Adrenal gland (tissue), 12 donors: Measurements from ENCODE around the gene LRRC8D. TPM values are rescaled to one million over a fixed set of nuclear protein-coding genes. Genes with fewer than 3 reads are reported as not detected.

Source experiments
- DNase-seq, 7 donors: peaks; one replicate each; pipeline ENCODE4 v3.0.0-alpha.2; 2019 to 2020
- H3K27ac ChIP-seq, 5 donors: fragments of 200-600 bp; sonication (generic) in 4 of 5; 1 replicate in 3 of 5; 2 replicates in 2 of 5; pipeline versions ENCODE4 v1.5.1 to v1.8.0; 2016 to 2020; ENCODE audit warnings: mild to moderate bottlenecking in 1 of 5
- H3K27me3 ChIP-seq: fragments of 200-600 bp; 2 replicates; pipeline ENCODE4 v1.8.0; 2021
- H3K36me3 ChIP-seq, 2 donors: fragments of 200-600 bp; replicated peaks in 1 of 2; 1 replicate in 1 of 2; 2 replicates in 1 of 2; pipeline versions ENCODE4 v1.5.1 to v1.8.0; 2018 to 2022
- H3K4me1 ChIP-seq, 2 donors: fragments of 200-600 bp; replicated peaks in 1 of 2; 1 replicate in 1 of 2; 2 replicates in 1 of 2; pipeline versions ENCODE4 v1.5.1 to v1.8.0; 2018 to 2021
- H3K4me3 ChIP-seq, 4 donors: fragments of 200-600 bp; sonication (generic) in 3 of 4; one replicate each; pipeline ENCODE4 v1.5.1; 2016 to 2018
- H3K9me3 ChIP-seq, 3 donors: fragments of 200-600 bp; sonication (generic) in 1 of 3; replicated peaks in 1 of 3; 1 replicate in 2 of 3; 2 replicates in 1 of 3; pipeline versions ENCODE4 v1.5.1 to v1.8.0; 2016 to 2021
- CTCF ChIP-seq, 6 experiments: fragments of 450-650 bp in 4 of 6; fragments of 200-600 bp in 2 of 6; sonication (generic) in 1 of 6; IDR thresholded peaks; 1 replicate in 5 of 6; 2 replicates in 1 of 6; pipeline versions ENCODE4 v1.5.1 to v1.8.0; 2016 to 2021; ENCODE audit warnings: antibody characterized with exemption in 6 of 6, mild to moderate bottlenecking in 2 of 6, moderate library complexity in 1 of 6
- POLR2A ChIP-seq, 2 donors: fragments of 450-650 bp; IDR thresholded peaks; one replicate each; pipeline ENCODE4 v1.6.1; 2017; ENCODE audit warnings: antibody characterized with exemption in 2 of 2, mild to moderate bottlenecking in 2 of 2, moderate library complexity in 1 of 2
- WGBS, 4 donors: extraction: QIAGEN DNeasy Blood & Tissue Kit in 2 of 4; methylation state at CpG; one replicate each; pipeline versions ENCODE4 v1.1.5 to v1.1.7; 2013 to 2017; 5-methylcytosine and 5-hydroxymethylcytosine counted together
- intact Hi-C, 2 donors: fragments of 100-400 bp; cut with DNase I; formaldehyde crosslinking; loops; one replicate each; pipeline versions ENCODE4 v1.14.1 to v1.15.0; 2022 to 2023
- polyA plus RNA-seq, 3 donors: library from polyadenylated mRNA; stranded (reverse); fragments of 200-250 nt in 2 of 3; fragments of 350-450 nt in 1 of 3; fragmentation: Illumina TruSeq in 1 of 3; extraction: RNeasy Lipid Tissue Mini Kit (QIAGEN cat#74804) in 1 of 3; gene quantifications; one replicate each; pipeline ENCODE4 v1.2.3, GENCODE V29; 2013 to 2014
- total RNA-seq, 9 donors: library from RNA; depleted of rRNA in 4 of 9; stranded (reverse); fragments of >200 nt in 4 of 9; fragments of 120-200 nt in 1 of 9; fragmentation: NEBNext Ultra II Directional in 1 of 9; extraction: Animal tissue kit (Norgen Biotek cat#: 25700) in 1 of 9; gene quantifications; one replicate each; pipeline versions ENCODE4 v1.1.0 to v1.2.4, GENCODE V29; 2013 to 2023
- donor health status: healthy with polysubstance abuse.
- donor health status: Bipolar disorder and iron deficiency.
- donor health status: DM: yes; HTN: yes; CAD: no.
- donor health status: DM: no; HTN: no; CAD: no.
- donor health status: DM: no; HTN: no; CAD: no.
- donor health status: DM: yes; HTN: yes; CAD: no.

The LRRC8D gene
- total and polyA plus RNA-seq, 12 donors: 13.9 to 79.8 (median 57.2) TPM

GRCh38 chr1:89883030-89883379 lies 62.2 kb downstream of the LRRC8D start:
- H3K27ac ChIP-seq: no peak overlapping the region
- no peak for TF ChIP-seq POLR2A (IDR thresholded peaks at IDR 0.05)
- TF ChIP-seq CTCF (IDR thresholded peaks at IDR 0.05): no peak
- no peaks in the 10 kb centered on the region for H3K9me3 ChIP-seq
- H3K27me3 ChIP-seq: no peaks in the 10 kb centered on the region
- WGBS, 4 donors: 95 to 98% (median 97%) methylated on average over 6 of the region's 6 CpGs
- intact Hi-C loops: no loop called here
- no peak for DNase-seq
- H3K4me3 ChIP-seq: no peak overlapping the region
- no peaks in the 10 kb centered on the region for H3K36me3 ChIP-seq
- no peaks in the 10 kb centered on the region for H3K4me1 ChIP-seq

GRCh38 chr1:89884718-89885596 lies 64.1 kb downstream of the LRRC8D start:
- Histone ChIP-seq H3K27ac (no peak overlapping the region), H3K9me3 (no peaks in the 10 kb centered on the region), H3K36me3 (no peaks in the 10 kb centered on the region), H3K4me3 (no peak overlapping the region), H3K4me1 (peaks cover 0 to 1% of the 10 kb centered on the region in 2 donors), H3K27me3 (no peaks in the 10 kb centered on the region)
- TF ChIP-seq POLR2A (IDR thresholded peaks at IDR 0.05) (no peak), CTCF (IDR thresholded peaks at IDR 0.05) (no peak)
- WGBS, 4 donors: 86 to 88% (median 86%) methylated on average over 6 of the region's 6 CpGs
- DNase-seq: no peak
- intact Hi-C loops: no loop called here

- no peak for DNase-seq
- Histone ChIP-seq H3K9me3 (no peaks in the 10 kb centered on the region), H3K36me3 (no peaks in the 10 kb centered on the region), H3K4me1 (peaks cover 0 to 9% of the 10 kb centered on the region in 2 donors), H3K27ac (no peak overlapping the region), H3K4me3 (no peak overlapping the region), H3K27me3 (no peaks in the 10 kb centered on the region)
- WGBS, 4 donors: 93 to 99% (median 94%) methylated on average over 2 of the region's 2 CpGs
- intact Hi-C loops: no loop called here
- no peak for TF ChIP-seq POLR2A (IDR thresholded peaks at IDR 0.05)
- no peak for TF ChIP-seq CTCF (IDR thresholded peaks at IDR 0.05)
These were observed 66.4 kb downstream of the LRRC8D start for GRCh38 chr1:89887270-89887669.

- no peak overlapping the region for H3K4me3 ChIP-seq
- H3K9me3 ChIP-seq: no peaks in the 10 kb centered on the region
- WGBS, 4 donors: 93 to 98% (median 94%) methylated on average over 1 of the region's 1 CpG
- H3K4me1 ChIP-seq: peaks cover 0 to 9% of the 10 kb centered on the region in 2 donors
- no peak overlapping the region for H3K27ac ChIP-seq
- TF ChIP-seq POLR2A (IDR thresholded peaks at IDR 0.05) (no peak), CTCF (IDR thresholded peaks at IDR 0.05) (no peak)
- H3K36me3 ChIP-seq: no peaks in the 10 kb centered on the region
- intact Hi-C loops: no loop called here
- no peaks in the 10 kb centered on the region for H3K27me3 ChIP-seq
- DNase-seq: no peak
These were observed 66.9 kb downstream of the LRRC8D start for GRCh38 chr1:89887713-89888112.
